Measurements from ENCODE around the gene DRGX. TPM values are rescaled to one million over a fixed set of nuclear protein-coding genes. Genes with fewer than 3 reads are reported as not detected.

DRGX gene
- polyA plus RNA-seq (ENCODE audit: insufficient read length in 3 of 3): under 1 TPM in 1 of 3 donors, not detected in 2; 0.09 TPM
- long read RNA-seq, donor 1: 0 reads
- long read RNA-seq, donor 2: 0 reads
- long read RNA-seq, donor 3: 0 reads
- long read RNA-seq, donor 4: 0 reads
- long read RNA-seq, donor 5: 0 reads
- long read RNA-seq, donor 6: 0 reads
- long read RNA-seq, donor 7: 0 reads
- long read RNA-seq, donor 8: 0 reads
- long read RNA-seq, donor 9: 0 reads
- long read RNA-seq, donor 10: 0 reads
- long read RNA-seq, donor 11: 0 reads
- long read RNA-seq, donor 12: 0 reads
- long read RNA-seq, donor 13: 0 reads
- long read RNA-seq, donor 14: 0 reads
- long read RNA-seq, donor 15: 0 reads
- long read RNA-seq, donor 16: 0 reads

DNA sequence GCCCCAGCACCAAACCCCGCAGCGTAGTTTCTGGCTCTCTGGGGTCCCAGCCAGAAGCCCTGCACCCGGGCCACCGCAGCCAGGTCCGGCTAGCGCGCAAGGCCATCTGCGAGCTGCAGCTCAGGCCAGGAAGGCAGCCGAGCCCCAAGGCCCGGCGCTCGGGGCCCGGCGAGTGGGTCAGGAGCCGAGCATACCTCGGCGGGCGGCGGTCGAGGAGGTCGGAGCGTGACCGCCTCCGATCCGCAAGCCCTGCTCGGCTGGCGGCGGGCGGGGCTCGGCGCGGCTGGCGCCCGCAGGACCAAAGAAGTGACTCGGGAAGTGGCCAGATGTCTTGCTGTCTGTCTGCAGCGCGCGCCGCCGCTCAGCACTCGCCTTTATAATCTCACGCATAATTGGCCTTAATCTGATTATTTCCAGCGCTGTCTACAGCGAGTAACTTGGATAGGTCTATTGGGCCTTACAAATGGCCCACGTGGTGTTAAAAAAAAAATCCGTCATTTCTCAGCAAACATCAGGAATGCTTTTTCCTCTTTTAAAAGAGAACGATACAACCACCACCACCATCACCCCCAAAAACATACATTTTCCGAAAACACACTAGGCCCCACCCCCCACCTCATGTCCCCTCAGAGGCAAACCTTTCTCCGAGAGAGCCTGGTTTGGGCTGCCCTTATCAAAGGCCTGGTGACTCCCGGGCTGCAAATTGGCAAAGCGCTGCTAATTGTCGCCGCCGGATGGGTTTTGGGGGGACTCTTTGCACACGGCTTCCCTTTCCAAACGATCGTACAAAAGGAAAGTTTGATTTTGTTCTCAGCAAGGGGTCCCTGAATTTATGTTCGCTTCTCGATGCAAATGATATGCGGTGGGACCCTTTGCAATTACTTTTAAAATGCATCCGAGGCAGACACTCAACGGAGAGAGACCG lies at the start of gene DRGX:
Gene DRGX (minus strand): TSS at position 349 of the 925 bp plus-strand sequence. CDS start 649 bp downstream, outside the sequence.
- DNase-seq: no peak

DNA sequence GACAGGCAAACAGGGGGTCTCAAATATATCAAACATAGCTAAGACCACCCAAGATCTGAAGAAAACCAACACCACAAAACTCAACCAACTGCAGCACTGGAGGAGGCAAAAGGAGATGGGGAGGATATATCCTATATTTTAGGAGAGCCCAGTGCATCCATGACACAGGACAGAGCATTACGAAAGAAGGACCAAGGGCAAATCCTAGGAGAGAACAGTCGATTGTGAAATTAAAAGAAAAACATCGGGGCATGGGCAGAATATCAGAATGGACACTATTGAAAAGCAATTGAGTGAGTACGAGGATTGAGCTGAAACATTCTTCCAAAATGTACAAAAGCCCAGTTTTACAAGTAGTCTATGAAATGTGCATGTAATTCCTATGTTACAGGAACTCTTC lies 48.5 kb upstream of the DRGX start:
- no peak for DNase-seq

DNA sequence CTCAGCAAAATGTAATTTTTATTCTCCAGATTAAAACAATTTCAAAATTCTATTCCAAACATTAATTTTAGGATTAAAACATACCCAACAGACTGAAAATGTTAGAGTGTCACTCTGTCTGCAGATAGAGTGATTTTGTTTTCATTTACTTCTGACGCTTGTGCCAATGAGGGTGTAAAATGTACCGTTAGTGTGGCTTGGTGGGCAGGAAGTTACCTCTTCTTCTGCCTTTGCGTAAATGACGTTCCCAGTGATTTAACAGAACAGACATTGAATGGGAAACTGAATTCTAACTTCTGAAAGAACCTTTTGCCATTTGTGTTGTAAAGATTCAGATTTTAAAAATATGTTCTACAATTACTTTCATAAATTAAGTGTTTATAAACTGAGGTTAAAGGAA lies 47.0 kb upstream of the DRGX start:
- no peak for DNase-seq

DNA sequence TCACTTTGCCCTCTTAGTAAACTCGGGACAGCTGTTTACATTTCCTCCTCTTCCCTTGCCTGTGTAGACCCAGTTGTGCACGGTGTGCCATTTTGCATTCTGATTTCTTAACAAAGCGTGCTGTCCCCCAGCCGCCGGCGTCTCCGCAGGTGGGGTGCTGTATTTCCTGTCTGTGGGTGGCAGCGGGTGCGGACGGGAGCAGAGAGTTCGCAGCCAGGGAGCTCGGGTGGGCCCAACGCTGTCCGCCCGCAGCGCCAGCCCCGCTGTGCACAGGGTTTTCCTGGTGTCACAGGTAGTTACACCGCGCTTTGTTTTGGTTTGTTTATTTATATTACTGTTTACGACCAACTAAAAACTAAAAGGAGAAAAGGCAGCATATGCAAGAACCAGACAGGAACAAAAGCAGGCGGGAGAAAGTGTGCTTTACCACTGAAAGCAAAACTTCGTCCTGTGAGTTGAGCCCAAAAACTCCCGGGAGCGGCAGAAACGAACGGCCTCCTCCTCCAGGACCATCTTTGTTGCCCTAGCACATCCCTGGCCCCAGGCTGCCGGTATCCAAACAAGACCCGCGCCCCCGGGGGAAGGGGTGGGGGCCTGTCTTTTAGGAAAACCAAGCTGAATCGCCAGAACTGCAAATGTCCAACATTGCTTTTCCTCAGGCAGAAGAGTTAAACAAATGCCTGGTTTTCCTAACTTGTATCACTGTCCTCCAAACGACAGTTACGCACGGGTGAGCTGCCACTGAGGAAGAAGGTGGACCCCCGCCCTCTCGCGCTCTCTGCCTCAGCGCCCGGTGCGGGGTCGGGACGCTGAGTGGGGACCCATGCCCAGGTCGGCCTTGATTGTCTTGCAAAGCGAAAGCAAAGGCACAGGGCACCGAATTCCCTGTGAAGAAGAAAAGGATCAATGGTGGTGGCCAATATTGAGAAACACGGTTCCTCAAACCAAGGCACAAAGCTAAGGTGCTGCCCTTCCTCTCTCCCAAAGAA lies 45.9 kb upstream of the DRGX start:
- DNase-seq: no peak

DNA sequence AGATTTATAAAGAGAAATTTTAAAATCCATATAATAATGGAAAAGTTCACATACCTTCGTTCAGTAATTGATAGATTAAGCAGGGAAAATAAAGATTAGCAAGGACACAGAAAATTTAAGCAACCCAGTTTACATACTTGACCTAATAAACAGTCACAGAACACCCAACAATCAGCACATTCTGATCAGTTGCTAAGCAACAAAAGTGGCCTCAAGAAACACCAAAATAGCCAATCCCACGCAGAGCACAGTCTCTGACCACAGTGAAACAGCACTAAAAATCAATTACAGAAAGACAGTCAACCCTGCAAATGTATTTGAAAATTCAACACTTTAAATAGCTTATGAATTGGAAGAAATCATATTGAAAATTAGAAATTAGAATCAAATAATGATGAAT lies 39.3 kb upstream of the DRGX start:
- DNase-seq: no peak

DNA sequence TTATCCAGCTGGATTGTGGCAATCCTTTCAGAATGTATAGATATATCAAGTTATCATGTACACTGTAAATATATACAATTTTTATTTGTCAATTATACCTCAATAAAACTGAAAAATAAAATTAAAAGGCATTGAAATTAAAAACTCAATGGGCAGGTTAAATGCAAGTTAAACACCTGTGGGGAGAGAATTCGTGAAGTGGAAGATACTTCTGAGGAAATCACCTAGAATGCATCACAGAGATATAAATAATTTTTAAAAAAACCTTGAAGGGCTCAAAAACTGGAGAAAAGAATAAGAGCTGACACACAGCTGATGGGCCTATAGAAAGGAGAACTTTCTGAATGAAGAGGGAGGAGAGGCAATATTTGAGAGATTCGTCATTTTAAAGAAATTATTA lies 37.2 kb upstream of the DRGX start:
- no peak for DNase-seq

DNA sequence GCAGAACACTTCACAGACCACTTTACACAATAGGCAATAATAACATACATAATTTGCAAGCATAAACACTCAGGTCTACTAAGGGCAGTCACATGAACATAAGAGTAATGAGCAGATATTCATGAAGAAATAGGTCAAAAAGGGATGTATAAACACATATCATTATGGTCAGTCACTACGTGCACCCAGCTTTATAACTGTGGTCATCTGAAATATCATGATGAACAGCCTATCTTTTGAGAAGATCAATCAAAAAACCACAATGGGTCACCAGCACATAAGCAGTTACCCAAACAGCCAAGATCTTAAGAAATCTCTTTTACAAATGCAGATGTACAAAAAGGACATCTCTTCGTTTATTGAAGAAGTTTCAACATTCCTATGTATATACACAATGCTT lies 35.5 kb upstream of the DRGX start:
- DNase-seq: no peak

DNA sequence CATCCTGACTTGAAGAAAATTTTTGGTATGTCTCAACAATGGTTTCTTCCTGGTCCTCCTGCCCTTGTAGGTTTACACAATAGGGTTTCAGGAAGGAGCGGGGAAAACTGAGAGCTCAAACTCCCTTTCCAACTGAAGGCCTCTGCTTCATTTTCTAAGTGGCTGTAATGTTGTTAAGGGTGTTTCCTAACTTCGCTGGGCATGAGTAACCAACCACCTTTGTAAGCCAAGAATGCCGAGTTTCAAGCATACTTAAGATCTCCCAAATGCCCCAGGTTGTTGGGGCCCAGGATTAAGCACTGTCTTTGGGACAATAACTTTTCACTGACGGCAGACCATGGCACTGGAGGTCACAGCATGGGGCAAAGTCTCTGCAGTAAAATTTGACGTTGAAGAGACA lies 33.6 kb upstream of the DRGX start:
- no peak for DNase-seq

DNA sequence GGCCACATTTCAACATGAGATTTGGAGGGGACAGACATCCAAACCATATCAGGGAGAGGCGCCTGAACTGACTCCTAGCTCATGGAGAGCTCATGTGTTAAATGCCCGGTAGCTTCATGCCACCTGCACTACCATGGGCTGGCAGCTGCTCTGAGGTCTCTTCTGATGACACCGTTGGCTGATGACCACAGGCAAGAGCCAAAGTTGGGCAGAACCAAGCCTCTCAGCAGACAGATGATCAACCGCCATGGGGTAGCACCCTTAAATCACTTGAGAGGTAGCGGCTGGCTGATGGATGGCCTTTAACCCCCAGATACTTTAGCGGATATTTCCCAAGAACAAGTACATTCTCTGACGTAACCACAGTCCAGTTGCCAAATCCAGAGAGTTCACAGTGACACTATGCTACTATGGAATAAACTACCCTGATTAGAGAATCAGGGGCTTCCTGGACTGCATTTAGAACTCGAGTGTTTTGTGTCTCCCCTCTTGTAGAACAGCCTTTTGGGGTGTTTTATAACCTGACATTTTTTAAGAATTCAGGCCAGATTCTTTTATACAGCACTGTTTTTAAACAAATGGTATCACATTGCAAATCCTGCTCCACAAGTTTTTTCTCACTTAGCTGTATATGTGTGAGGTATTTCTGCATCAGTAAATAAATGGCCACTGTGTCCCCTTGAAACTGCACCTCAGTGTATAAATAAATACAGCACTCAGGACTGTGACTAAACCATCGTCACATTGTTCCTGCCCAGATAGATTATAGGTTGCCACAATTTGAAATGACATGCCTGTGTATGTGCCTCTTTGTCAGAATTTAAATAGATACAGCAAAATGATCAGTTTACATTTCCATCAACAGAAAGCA lies 30.8 kb upstream of the DRGX start:
- no peak for DNase-seq

DNA sequence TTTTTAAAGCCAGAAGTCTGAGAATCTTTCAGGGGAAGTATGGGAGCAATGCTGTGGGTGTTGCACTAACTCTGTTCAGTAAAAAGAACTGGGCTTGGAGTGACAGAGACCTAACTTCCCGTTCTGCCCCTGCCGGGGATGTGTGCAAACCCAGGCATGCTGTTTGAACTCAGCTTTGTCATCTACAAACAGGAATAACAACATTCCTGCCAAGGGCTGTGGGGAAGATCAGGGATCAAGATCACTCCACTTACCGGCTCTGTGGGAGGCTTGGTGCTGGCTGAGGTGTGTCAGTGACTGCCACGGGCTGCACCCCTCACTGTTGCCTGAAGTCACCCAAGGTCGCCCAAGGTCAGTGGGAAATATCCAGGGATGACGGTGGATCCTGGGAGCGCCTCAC lies 23.1 kb upstream of the DRGX start:
- DNase-seq: no peak

DNA sequence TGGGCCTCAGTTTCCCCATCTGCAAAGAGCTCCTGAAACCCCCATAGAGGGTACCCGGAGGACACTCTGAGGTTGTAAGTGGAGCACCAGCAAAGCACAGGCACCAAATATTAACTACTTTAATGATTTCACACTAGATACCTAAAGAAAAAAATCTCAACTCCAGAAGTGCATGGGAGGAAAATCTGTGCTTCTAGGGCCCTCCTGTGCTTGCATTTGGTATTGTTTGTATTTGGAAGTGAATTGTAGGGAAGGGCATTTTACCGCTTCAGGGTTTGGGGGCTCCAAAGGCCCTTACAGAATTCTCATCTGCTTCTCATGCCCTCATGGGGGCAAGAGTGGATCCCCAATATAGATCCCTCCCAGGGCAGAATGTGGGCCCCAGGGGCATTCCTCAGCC lies 22.4 kb upstream of the DRGX start:
- no peak for DNase-seq

DNA sequence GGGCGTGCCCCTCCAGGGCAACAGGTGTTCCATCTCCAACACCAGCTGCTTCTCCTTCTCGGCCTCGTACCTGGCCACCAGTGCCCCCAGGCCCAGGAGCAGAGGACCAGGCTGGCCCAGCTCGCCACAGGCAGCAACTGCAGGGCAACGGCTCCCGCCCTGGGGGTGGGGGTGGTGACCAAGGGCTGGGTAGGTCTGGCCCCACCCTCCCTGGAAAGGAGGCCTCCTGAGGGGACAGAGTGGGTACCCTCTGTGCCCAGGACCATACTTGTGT lies 22.1 kb upstream of the DRGX start:
- DNase-seq: no peak

DNA sequence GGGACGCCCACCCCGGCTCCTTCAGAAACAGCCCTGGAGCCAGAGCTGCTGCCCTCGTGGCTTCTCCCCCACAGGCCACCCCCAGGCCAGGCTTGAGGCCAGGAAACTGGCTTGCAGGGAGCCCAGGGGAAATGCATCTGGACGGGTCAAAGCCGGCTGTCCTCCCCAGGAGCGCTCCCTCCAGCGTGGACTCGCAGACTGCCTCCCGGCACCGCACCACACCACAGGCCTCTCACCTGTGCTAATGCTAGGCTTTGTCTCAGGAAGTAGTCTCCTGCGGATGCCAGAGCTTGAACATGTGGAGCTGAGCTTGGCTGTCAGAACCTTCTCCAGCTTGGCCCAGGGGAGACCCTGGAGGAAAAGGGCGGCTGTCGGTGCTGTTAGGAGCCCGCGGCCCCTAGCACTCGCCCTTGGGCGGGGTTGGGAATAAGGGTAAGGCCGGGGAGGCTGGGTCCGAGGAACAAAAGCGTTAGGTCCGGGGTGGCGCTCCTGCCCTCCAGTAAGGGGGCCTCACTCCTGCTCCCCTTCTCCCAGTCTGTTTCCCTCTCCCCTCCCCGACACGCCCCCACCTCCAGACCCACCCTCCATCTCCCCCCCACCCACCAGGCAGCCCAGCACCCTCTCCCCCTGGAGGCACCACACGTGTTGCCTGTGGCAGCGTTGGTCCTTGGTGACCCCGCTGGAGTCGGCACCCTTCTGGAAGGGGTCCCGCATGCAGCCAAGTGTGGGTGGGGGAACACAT lies 21.6 kb upstream of the DRGX start:
- no peak for DNase-seq

DNA sequence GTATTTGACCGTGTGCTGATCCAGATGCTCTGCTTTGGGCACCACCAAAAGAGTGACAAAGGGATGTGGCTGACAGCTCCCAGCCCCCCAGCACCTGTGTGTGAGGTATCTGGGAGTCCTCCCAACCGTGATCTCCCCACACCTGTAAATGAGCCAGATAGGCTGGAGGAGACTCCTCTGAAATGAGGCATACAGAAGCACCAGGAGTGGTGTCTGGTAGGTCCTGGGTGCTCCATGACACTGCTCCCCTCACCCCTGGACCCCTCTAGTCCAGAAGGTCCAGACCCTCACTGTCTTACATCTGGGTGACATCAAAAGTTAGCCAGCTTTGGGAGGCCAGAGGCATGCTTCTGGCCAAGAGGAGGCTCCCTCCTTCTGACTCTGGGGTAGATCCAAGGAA lies 20.0 kb upstream of the DRGX start:
- no peak for DNase-seq

DNA sequence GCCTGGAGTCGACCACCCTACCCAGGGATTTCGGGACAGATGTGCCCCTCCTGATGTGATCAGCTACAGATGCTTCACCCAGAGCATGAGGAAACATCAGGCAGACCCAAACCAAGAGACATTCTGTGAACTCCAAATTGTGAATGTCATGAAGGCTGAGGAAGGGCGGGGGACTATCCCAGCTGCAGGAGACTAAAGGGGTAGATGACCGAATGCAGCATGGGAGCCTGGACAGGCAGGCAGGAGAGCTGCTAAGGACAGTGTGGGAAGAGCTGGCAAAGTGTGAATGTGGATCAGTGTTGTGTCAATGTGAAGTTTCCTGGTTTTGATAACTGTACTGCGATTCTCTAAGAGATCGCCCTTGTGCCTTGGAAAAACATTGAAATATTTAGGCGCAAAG lies 19.2 kb upstream of the DRGX start:
- DNase-seq: no peak

DNA sequence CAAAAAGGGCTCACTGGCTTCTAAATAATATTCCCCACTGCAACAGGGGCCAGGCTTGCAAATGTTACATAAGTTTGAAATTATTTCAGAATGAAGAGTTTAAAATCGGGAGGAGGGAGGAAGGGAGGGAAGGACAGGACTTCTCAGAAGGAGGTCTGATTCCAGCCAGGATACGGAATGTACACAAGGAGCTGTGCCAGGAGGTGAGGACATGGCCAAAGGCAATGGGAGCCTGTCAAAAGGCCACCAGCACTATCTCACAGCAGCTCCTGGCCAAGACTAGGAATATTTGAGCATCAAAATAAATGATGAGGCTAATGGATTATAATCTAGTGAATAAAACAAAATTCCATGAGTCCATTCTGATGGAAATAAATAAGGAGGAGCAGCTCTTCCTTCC lies 18.6 kb upstream of the DRGX start:
- DNase-seq: no peak

DNA sequence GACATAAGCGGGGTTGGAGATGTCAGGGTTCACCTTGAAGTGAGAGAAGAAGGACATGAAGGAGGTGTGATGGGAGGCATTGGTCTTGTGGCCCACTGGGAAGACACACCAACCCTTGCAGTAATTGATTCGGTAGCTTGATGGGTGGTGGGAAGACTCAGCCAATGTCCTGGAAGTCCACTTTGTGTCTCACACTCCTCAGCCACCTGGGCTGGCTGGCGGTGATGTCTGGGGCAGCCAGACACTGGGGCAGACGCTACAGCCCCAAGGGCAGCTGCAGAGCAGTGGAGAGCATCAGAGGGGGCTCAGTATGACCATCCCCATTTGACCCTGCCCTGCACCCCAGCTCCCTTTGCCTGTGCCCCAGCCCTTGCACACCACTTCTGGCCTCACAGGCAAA lies 16.7 kb upstream of the DRGX start:
- DNase-seq: no peak

DNA sequence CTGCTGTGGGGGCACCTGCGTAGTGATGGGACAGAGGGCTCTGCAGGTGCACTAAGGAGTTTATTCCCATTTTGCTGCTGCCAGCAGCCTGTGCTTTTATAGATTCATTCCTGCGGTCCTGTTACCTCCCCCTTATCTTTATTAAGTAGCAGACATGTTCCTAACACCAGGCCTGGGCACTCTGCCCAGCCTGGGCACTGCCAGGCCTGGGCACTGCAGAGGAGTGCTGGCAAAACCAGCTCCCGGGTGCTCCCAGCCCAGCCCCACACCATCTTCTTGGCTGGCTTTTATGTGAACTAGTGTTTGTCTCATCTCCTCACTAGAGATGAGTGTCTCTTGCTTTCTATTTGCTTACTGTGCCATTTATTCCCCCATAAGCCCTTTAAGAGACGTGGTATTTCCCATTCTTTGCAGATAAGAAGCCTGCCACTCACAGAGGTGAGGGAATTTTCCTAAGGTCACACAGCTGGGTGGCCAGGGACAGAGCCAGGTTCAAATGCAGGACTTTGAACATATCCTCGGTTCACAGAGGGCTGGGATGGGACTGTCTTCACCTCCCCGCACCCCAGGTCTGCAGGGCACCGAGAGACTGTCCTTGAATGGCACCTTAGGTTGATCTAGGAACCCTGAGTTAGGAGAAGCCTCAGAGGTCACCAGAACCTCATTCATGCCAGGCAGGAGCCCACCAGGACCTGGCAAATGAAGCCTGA lies 14.6 kb upstream of the DRGX start:
- no peak for DNase-seq

DNA sequence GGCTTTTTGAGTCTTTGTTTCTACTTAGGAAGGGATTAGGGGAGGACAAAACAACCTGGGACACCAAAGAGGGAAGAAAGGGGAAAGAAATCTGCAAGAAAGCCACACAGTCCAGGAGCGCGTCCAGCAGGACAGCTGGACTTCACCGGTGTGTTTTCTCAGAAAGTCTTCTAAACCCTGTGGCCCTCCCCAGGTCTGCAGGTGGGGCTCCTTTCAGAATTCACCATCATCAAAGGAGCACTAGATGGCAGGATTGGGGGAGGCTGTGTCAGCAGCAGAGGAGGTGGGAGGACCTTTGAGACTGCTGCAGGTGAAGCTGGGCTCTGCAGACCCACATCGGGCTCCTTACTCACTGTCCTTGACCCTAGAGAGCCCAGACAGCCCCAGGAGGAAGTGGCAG lies 13.9 kb upstream of the DRGX start:
- no peak for DNase-seq
